Measurements from ENCODE around the gene CREB1. TPM values are rescaled to one million over a fixed set of nuclear protein-coding genes. Genes with fewer than 3 reads are reported as not detected.
A peak's percentile ranks its signal among the peaks of the same experiment; 100 is the strongest.

The CREB1 gene
- total RNA-seq, 4 donors from 2014 or later, result 41.9 to 56.1 (median 51.9) TPM

- in situ Hi-C loops (cut with MboI; ENCODE audit: low pct_ligation_motif_present in 1 of 4, low pct_unique_long_range_greater_than_20kb in 1 of 4, low sequenced_read_pairs in 3 of 4), result loop anchor here in 3 of 4 donors (10.0 to 25.0 kb wide), 4 partner anchors 90 to 728 kb away; partner anchors contain the start of genes METTL21A (in 2 of the 3), CCNYL1 (in 1 of the 3), IDH1 (in 1 of the 3) and PIKFYVE (in 1 of the 3)
- DNase-seq, result no peak
These were observed 4.7 kb downstream of the CREB1 start for GRCh38 chr2:207534417-207534816.

GRCh38 chr2:207539470-207539869 is 9.7 kb downstream of the CREB1 start:
- peaks cover 11 to 74% (median 31%) of the 10 kb centered on the region in 4 donors for H3K4me1 ChIP-seq
- intact Hi-C loops (cut with DNase I; ENCODE audit: low total_unique reads), result loop anchor here (10.0 kb wide), 1 partner anchor 85 kb away; the partner anchor contains the start of gene METTL21A
- 40 to 72% methylated on average over 2 of the region's 2 CpGs for WGBS, 2 donors (ENCODE audit: low coverage in 1 of 2)

More at GRCh38 chr2:207534417-207534816, 4.7 kb downstream of the CREB1 start:
- intact Hi-C loops (cut with DNase I; ENCODE audit: low total_unique reads), result loop anchor here (10.0 kb wide), 1 partner anchor 90 kb away; the partner anchor contains the start of gene METTL21A
- Histone ChIP-seq H3K27ac (peak overlapping the region; percentile 91 to 98 (median 97)), H3K4me1 (peaks cover 30 to 76% (median 42%) of the 10 kb centered on the region in 4 donors), H3K4me3 (no peak overlapping the region), H3K27me3 (no peaks in the 10 kb centered on the region), H3K9me3 (no peaks in the 10 kb centered on the region), H3K36me3 (no peaks in the 10 kb centered on the region)
- 67 to 77% methylated on average over 3 of the region's 3 CpGs for WGBS, 2 donors (ENCODE audit: low coverage in 1 of 2)
- TF ChIP-seq POLR2AphosphoS5 (IDR thresholded peaks at IDR 0.05) (no peak), EP300 (IDR thresholded peaks at IDR 0.05; ENCODE audit: low read depth) (no peak), CTCF (IDR thresholded peaks at IDR 0.05) (no peak), POLR2A (IDR thresholded peaks at IDR 0.05) (no peak)

GRCh38 chr2:207540431-207540830 is 10.7 kb downstream of the CREB1 start:
- no peak for TF ChIP-seq POLR2A (IDR thresholded peaks at IDR 0.05)
- TF ChIP-seq POLR2AphosphoS5 (IDR thresholded peaks at IDR 0.05), result no peak
- TF ChIP-seq EP300 (IDR thresholded peaks at IDR 0.05; ENCODE audit: low read depth), result no peak
- TF ChIP-seq CTCF (IDR thresholded peaks at IDR 0.05), result no peak
- DNase-seq, result no peak
- in situ Hi-C loops (cut with MboI; ENCODE audit: low pct_ligation_motif_present in 1 of 4, low pct_unique_long_range_greater_than_20kb in 1 of 4, low sequenced_read_pairs in 3 of 4) (loop anchor here in 2 of 4 donors (25.0 kb wide), 3 partner anchors 172 to 722 kb away; partner anchors contain the start of genes CCNYL1 (in 1 of the 2), IDH1 (in 1 of the 2) and PIKFYVE (in 1 of the 2)), intact Hi-C loops (cut with DNase I; ENCODE audit: low total_unique reads) (no loop called here)
- Histone ChIP-seq H3K27ac (no peak overlapping the region), H3K4me3 (no peak overlapping the region), H3K36me3 (no peaks in the 10 kb centered on the region), H3K27me3 (no peaks in the 10 kb centered on the region), H3K9me3 (no peaks in the 10 kb centered on the region), H3K4me1 (peaks cover 4 to 65% (median 24%) of the 10 kb centered on the region in 4 donors)
- 92 to 96% methylated on average over 2 of the region's 2 CpGs for WGBS, 2 donors (ENCODE audit: low coverage in 1 of 2)

More at GRCh38 chr2:207539470-207539869, 9.7 kb downstream of the CREB1 start:
- in situ Hi-C loops (cut with MboI; ENCODE audit: low pct_ligation_motif_present in 1 of 4, low pct_unique_long_range_greater_than_20kb in 1 of 4, low sequenced_read_pairs in 3 of 4), result loop anchor here in 3 of 4 donors (10.0 to 25.0 kb wide), 4 partner anchors 85 to 723 kb away; partner anchors contain the start of genes METTL21A (in 2 of the 3), CCNYL1 (in 1 of the 3), IDH1 (in 1 of the 3) and PIKFYVE (in 1 of the 3)
- Histone ChIP-seq H3K4me3 (no peak overlapping the region), H3K36me3 (no peaks in the 10 kb centered on the region), H3K27ac (no peak overlapping the region), H3K9me3 (no peaks in the 10 kb centered on the region), H3K27me3 (no peaks in the 10 kb centered on the region)
- no peak for TF ChIP-seq EP300 (IDR thresholded peaks at IDR 0.05; ENCODE audit: low read depth)
- no peak for TF ChIP-seq POLR2AphosphoS5 (IDR thresholded peaks at IDR 0.05)
- TF ChIP-seq POLR2A (IDR thresholded peaks at IDR 0.05), result no peak
- no peak for TF ChIP-seq CTCF (IDR thresholded peaks at IDR 0.05)
- no peak for DNase-seq

GRCh38 chr2:207541933-207542332 is 12.2 kb downstream of the CREB1 start:
- Histone ChIP-seq H3K9me3 (no peaks in the 10 kb centered on the region), H3K27me3 (no peaks in the 10 kb centered on the region), H3K4me1 (peaks cover 4 to 56% (median 22%) of the 10 kb centered on the region in 4 donors), H3K36me3 (no peaks in the 10 kb centered on the region), H3K4me3 (no peak overlapping the region), H3K27ac (peak overlapping the region in 3 of 4 donors; percentile 13 to 27 (median 14))
- intact Hi-C loops (cut with DNase I; ENCODE audit: low total_unique reads), result no loop called here
- in situ Hi-C loops (cut with MboI; ENCODE audit: low pct_ligation_motif_present in 1 of 4, low pct_unique_long_range_greater_than_20kb in 1 of 4, low sequenced_read_pairs in 3 of 4), result loop anchor here in 2 of 4 donors (25.0 kb wide), 3 partner anchors 170 to 720 kb away; partner anchors contain the start of genes CCNYL1 (in 1 of the 2), IDH1 (in 1 of the 2) and PIKFYVE (in 1 of the 2)
- DNase-seq, result no peak
- TF ChIP-seq EP300 (IDR thresholded peaks at IDR 0.05; ENCODE audit: low read depth), result no peak
- no peak for TF ChIP-seq CTCF (IDR thresholded peaks at IDR 0.05)
- TF ChIP-seq POLR2AphosphoS5 (IDR thresholded peaks at IDR 0.05), result no peak
- TF ChIP-seq POLR2A (IDR thresholded peaks at IDR 0.05), result no peak
- 69% methylated on average over 2 of the region's 2 CpGs for WGBS, 2 donors (ENCODE audit: low coverage in 1 of 2)
